Coronary artery (tissue), 2 donors: Measurements from ENCODE around the gene HLX.

Experiments used
- DNase-seq: peaks from one replicate; pipeline ENCODE4 v3.0.0-alpha.2; 2017; ENCODE audit warnings: low spot score
- H3K27ac ChIP-seq, 2 donors: fragments of 200-600 bp; sonication (generic); one replicate each; pipeline ENCODE4 v1.5.1; 2016 to 2019
- H3K4me3 ChIP-seq: fragments of 200-600 bp; sonication (generic); 2 replicates; pipeline ENCODE4 v1.5.1; 2016; ENCODE audit warnings: mild to moderate bottlenecking, moderate library complexity
- CTCF ChIP-seq: fragments of 200-600 bp; sonication (generic); IDR thresholded peaks from one replicate; pipeline ENCODE4 v1.5.1; 2019; ENCODE audit warnings: antibody characterized with exemption

The HLX gene

DNA sequence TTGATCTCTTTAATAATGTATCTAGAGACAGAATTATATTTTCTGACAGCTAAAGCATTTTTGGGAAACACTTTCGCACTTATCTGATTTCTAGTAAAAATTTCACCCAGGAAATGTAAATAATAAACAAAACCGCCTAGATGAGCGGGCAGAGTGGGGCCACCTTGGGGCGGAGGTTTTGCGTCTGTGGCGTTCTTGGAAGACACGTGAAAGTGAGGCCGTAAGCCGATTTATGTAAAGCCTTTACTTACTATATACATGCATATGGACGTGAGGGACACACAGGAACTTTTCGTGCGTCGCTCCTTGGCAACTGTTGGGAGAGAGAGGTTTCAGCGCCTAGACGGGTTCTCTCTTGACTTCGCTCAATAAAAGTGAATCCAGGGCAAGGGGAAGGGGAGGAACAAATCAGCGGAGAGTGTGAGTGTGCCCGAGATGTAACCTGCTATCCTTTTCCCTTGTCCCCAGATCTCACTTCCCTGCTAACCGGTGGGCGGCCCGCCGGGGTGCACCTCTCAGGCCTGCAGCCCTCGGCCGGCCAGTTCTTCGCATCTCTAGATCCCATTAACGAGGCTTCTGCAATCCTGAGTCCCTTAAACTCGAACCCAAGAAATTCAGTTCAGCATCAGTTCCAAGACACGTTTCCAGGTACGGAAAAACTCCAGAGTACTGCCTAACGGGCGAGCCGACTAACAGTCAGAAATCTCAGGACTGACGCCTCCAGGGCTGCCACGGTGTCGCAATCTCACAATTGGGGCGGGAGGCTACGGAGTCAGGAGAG is 1.7 kb downstream of the HLX start:
- Histone ChIP-seq H3K27ac (peak overlapping the region; percentile 72 to 92), H3K4me3 (peak overlapping the region; percentile 89)
- no peak for DNase-seq
- TF ChIP-seq CTCF: no peak

GRCh38 chr1:220882061-220882891 is 3.0 kb downstream of the HLX start:
- no peak for DNase-seq

GRCh38 chr1:220884109-220884980 is 5.1 kb downstream of the HLX start:
- Histone ChIP-seq H3K27ac (no peak overlapping the region), H3K4me3 (no peak overlapping the region)
- DNase-seq: no peak
- TF ChIP-seq CTCF: no peak

More at GRCh38 chr1:220882061-220882891, 3.0 kb downstream of the HLX start:
- TF ChIP-seq CTCF: no peak
- H3K27ac ChIP-seq: peak overlapping the region in 1 of 2 donors; percentile 72
- peak overlapping the region; percentile 89 for H3K4me3 ChIP-seq

DNA sequence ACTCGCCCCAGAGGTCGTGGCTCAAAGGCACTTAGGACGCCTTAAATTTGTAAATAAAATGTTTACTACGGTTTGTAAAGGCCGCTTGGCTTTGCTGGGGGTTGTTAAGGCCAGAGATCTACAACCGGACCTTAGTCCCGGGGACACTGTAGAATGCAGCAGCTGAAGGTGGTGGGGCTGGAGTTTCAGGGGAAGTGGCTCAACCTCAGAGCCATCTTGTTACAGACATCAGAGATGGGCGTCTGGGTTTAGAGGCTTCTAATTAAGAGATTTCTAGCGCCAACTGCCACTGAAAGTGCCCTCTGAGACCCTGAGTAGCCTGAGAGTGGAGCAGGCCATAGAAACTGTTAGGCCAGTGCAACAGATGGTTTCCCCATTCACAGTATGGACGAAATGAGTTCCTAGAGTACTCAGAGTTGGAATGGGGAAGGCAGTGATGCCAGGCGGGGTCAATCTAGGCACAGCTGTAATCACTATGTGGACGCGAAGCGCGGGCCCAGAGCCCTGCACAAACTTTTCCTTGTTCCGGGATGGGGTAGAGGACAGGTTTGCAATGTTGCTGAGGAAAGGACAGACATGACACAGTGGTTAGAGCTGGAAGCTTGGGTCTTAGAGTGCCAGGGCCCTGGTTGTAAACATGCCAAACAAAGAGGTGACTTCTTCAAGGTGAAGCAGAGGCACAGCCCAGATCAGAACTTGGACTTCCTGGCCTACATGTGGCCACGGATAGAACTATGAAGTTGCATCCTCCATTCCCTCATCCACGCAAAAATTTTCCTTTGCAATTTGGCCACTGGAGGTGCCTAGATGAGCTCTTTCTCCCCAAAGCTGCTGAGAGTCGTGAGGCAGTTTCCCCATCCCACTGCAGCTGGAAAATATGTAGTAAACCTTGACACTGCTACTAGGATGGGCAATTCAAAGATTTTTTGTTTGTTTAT is 6.0 kb downstream of the HLX start:
- no peak for TF ChIP-seq CTCF
- Histone ChIP-seq H3K4me3 (no peak overlapping the region), H3K27ac (no peak overlapping the region)
- no peak for DNase-seq

DNA sequence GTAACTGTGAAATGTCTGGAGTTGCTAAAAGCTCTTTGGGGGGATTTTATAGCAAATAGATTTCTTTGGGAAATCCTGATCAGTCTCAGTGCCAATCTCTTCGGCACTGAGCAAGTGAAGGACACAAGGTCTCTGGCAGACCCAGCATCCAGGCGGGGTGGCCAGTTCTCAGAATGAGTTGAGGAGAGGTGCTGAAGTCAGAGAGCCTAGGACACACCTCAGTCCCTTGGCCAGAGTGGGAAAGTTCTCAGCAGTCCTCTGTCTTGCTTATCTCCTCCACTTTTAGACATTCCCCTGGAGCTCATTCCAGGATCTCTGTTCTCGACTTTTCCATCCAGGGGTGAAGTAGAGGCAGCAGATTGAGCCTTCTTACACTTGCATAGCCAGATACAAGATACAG is 6.7 kb downstream of the HLX start:
- H3K4me3 ChIP-seq: no peak overlapping the region
- no peak overlapping the region for H3K27ac ChIP-seq
- no peak for DNase-seq
- no peak for TF ChIP-seq CTCF
